Left kidney (tissue), 2 donors: ENCODE data around the gene KLC1. TPM values are rescaled to one million over a fixed set of nuclear protein-coding genes. Genes with fewer than 3 reads are reported as not detected.

Experiments used
- DNase-seq: peaks from one replicate; pipeline ENCODE4 v3.0.0-alpha.2; 2013
- polyA plus RNA-seq: library from polyadenylated mRNA; unstranded; fragments of 120-200 nt; gene quantifications from one replicate; pipeline ENCODE4 v1.2.1, GENCODE V29; 2013; ENCODE audit not compliant: insufficient read length

KLC1 gene
- polyA plus RNA-seq, 1 donor = 138 TPM

DNA sequence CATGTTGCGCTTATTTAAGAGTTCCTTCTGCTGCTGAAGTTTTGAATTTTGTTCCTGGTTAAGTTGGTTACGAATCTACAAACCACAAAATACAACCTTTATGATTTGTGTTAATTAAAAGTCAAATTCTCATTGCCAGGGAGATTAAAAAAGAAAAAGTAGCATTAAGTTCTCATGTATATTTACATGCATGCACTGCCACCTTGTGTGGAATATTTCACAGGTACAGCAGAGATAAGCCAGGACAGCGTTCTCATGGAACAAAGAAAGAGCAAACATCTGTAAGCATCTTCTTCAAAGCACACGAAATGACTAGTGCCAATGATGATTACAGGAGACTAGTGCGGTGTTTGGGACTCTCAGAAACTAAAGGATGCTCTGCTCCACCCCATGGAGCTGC is 120.8 kb downstream of the KLC1 start:
- DNase-seq = no peak

Other genes with a start within 250 kb of the KLC1 start
- gene MARK3, start 243.8 kb upstream of the KLC1 start, polyA plus RNA-seq = 157 TPM
- gene CKB, start 106.4 kb upstream of the KLC1 start, polyA plus RNA-seq = 103 TPM
- gene TRMT61A, start 100.0 kb upstream of the KLC1 start, polyA plus RNA-seq = 5.6 TPM
- gene BAG5, start 66.6 kb upstream of the KLC1 start, polyA plus RNA-seq = 35.7 TPM
- 44.2 TPM for gene COA8, start 66.3 kb upstream of the KLC1 start, polyA plus RNA-seq
- gene XRCC3, start 86.2 kb downstream of the KLC1 start, polyA plus RNA-seq = 21.1 TPM
- gene ZFYVE21, start 86.6 kb downstream of the KLC1 start, polyA plus RNA-seq = 54.0 TPM
- gene PPP1R13B, start 218.4 kb downstream of the KLC1 start, polyA plus RNA-seq = 44.3 TPM